ENCODE data around the gene ATP9B. TPM values are rescaled to one million over a fixed set of nuclear protein-coding genes. Genes with fewer than 3 reads are reported as not detected.

Gene ATP9B
- total RNA-seq, 2 donors from 2014 or later: 29.1 to 38.1 TPM

GRCh38 chr18:79217979-79218604, 148.9 kb downstream of the ATP9B start:
- Histone ChIP-seq H3K36me3 (ENCODE audit: control insufficient read depth, insufficient read depth, low read length) (no peaks in the 10 kb centered on the region), H3K9me3 (ENCODE audit: control insufficient read depth, low read length) (no peaks in the 10 kb centered on the region), H3K9ac (ENCODE audit: extremely low read depth, low read length, poor library complexity, severe bottlenecking) (no peak overlapping the region), H3K27me3 (ENCODE audit: control insufficient read depth, insufficient read depth, low read length, poor library complexity, severe bottlenecking) (no peaks in the 10 kb centered on the region), H3K4me1 (ENCODE audit: control insufficient read depth, insufficient read depth, low read length) (no peaks in the 10 kb centered on the region), H3K27ac (ENCODE audit: low read depth, low read length) (no peak overlapping the region), H3K4me3 (ENCODE audit: low read length) (no peak overlapping the region)
- Mint-ChIP-seq H3K27me3 (ENCODE audit: insufficient read depth) (no peaks in the 10 kb centered on the region), H3K27ac (no peak overlapping the region), H3K4me3 (no peak overlapping the region), H3K36me3 (ENCODE audit: low read depth) (peaks cover 11% of the 10 kb centered on the region), H3K4me1 (no peaks in the 10 kb centered on the region), H3K9me3 (no peaks in the 10 kb centered on the region)
- DNase-seq: no peak
- WGBS, 2 experiments (ENCODE audit: insufficient coverage in 1 of 2, insufficient read length in 1 of 2): 94 to 97% methylated on average over 19 of the region's 19 CpGs
- no peak for TF ChIP-seq CTCF (conservative IDR thresholded peaks at IDR 0.05)

- DNase-seq: no peak
- H3K9ac ChIP-seq (ENCODE audit: extremely low read depth, low read length, poor library complexity, severe bottlenecking): no peak overlapping the region
- Mint-ChIP-seq H3K36me3 (ENCODE audit: low read depth) (peaks cover 11% of the 10 kb centered on the region), H3K4me3 (no peak overlapping the region), H3K27me3 (ENCODE audit: insufficient read depth) (no peaks in the 10 kb centered on the region), H3K9me3 (no peaks in the 10 kb centered on the region), H3K27ac (no peak overlapping the region), H3K4me1 (no peaks in the 10 kb centered on the region)
- 93% methylated on average over 10 of the region's 10 CpGs for WGBS, 2 experiments (ENCODE audit: insufficient coverage in 1 of 2, insufficient read length in 1 of 2)
- H3K27me3 ChIP-seq (ENCODE audit: control insufficient read depth, insufficient read depth, low read length, poor library complexity, severe bottlenecking): no peaks in the 10 kb centered on the region
- no peak for TF ChIP-seq CTCF (conservative IDR thresholded peaks at IDR 0.05)
- H3K27ac ChIP-seq (ENCODE audit: low read depth, low read length): no peak overlapping the region
- no peaks in the 10 kb centered on the region for H3K9me3 ChIP-seq (ENCODE audit: control insufficient read depth, low read length)
- no peak overlapping the region for H3K4me3 ChIP-seq (ENCODE audit: low read length)
- H3K36me3 ChIP-seq (ENCODE audit: control insufficient read depth, insufficient read depth, low read length): no peaks in the 10 kb centered on the region
- H3K4me1 ChIP-seq (ENCODE audit: control insufficient read depth, insufficient read depth, low read length): no peaks in the 10 kb centered on the region
Measured at GRCh38 chr18:79218605-79219190, 149.5 kb downstream of the ATP9B start.

- Mint-ChIP-seq H3K36me3 (ENCODE audit: low read depth) (peaks cover 11% of the 10 kb centered on the region), H3K4me3 (no peak overlapping the region), H3K4me1 (no peaks in the 10 kb centered on the region), H3K27me3 (ENCODE audit: insufficient read depth) (no peaks in the 10 kb centered on the region), H3K27ac (peak overlapping the region; percentile 42), H3K9me3 (no peaks in the 10 kb centered on the region)
- Histone ChIP-seq H3K4me1 (ENCODE audit: control insufficient read depth, insufficient read depth, low read length) (no peaks in the 10 kb centered on the region), H3K4me3 (ENCODE audit: low read length) (no peak overlapping the region), H3K36me3 (ENCODE audit: control insufficient read depth, insufficient read depth, low read length) (no peaks in the 10 kb centered on the region), H3K9ac (ENCODE audit: extremely low read depth, low read length, poor library complexity, severe bottlenecking) (no peak overlapping the region), H3K9me3 (ENCODE audit: control insufficient read depth, low read length) (no peaks in the 10 kb centered on the region), H3K27ac (ENCODE audit: low read depth, low read length) (no peak overlapping the region), H3K27me3 (ENCODE audit: control insufficient read depth, insufficient read depth, low read length, poor library complexity, severe bottlenecking) (no peaks in the 10 kb centered on the region)
- WGBS, 2 experiments (ENCODE audit: insufficient coverage in 1 of 2, insufficient read length in 1 of 2): 88 to 95% methylated on average over 3 to 5 of the region's 5 CpGs
- no peak for TF ChIP-seq CTCF (conservative IDR thresholded peaks at IDR 0.05)
- no peak for DNase-seq
Measured at GRCh38 chr18:79221136-79221535, 151.9 kb downstream of the ATP9B start.

Measured in endodermal cell (in vitro differentiated cells).